Progenitor cell of endocrine pancreas (in vitro differentiated cells): ENCODE measurements around the gene ZKSCAN3. TPM values are rescaled to one million over a fixed set of nuclear protein-coding genes. Genes with fewer than 3 reads are reported as not detected.

Source experiments
- DNase-seq: peaks from one replicate; pipeline ENCODE4 v3.0.0; 2021; ENCODE audit warnings: low spot score; ENCODE audit not compliant: unreplicated experiment
- H3K27ac Mint-ChIP-seq: 2 replicates; pipeline ENCODE4 v1.8.0; 2021; ENCODE audit warnings: mild to moderate bottlenecking, moderate library complexity, mixed read lengths
- H3K27me3 Mint-ChIP-seq: 2 replicates; pipeline ENCODE4 v1.8.0; 2021; ENCODE audit warnings: mixed read lengths
- H3K36me3 Mint-ChIP-seq: 2 replicates; pipeline ENCODE4 v1.8.0; 2022; ENCODE audit warnings: mixed read lengths; ENCODE audit not compliant: insufficient read depth
- H3K4me1 Mint-ChIP-seq: 2 replicates; pipeline ENCODE4 v1.8.0; 2021; ENCODE audit warnings: low read depth, mixed read lengths
- H3K4me3 Mint-ChIP-seq: 2 replicates; pipeline ENCODE4 v1.8.0; 2021; ENCODE audit warnings: low read depth, mild to moderate bottlenecking, moderate library complexity, mixed read lengths
- H3K9me3 Mint-ChIP-seq: 2 replicates; pipeline ENCODE4 v1.8.0; 2021; ENCODE audit warnings: low read depth, mixed read lengths
- total RNA-seq: library from RNA; stranded (reverse); gene quantifications from 2 replicates; pipeline ENCODE4 v1.2.1, GENCODE V29; 2021
- TF ChIP-seq, protein P1 (sequence below): fragments of 200-600 bp; sonication (generic); IDR thresholded peaks from one replicate; pipeline ENCODE4 v1.5.0; 2021; ENCODE audit warnings: antibody characterized with exemption, mild to moderate bottlenecking; ENCODE audit not compliant: unreplicated experiment

The ZKSCAN3 gene
- total RNA-seq, 1 donor from 2014 or later, result 19.7 TPM

DNA sequence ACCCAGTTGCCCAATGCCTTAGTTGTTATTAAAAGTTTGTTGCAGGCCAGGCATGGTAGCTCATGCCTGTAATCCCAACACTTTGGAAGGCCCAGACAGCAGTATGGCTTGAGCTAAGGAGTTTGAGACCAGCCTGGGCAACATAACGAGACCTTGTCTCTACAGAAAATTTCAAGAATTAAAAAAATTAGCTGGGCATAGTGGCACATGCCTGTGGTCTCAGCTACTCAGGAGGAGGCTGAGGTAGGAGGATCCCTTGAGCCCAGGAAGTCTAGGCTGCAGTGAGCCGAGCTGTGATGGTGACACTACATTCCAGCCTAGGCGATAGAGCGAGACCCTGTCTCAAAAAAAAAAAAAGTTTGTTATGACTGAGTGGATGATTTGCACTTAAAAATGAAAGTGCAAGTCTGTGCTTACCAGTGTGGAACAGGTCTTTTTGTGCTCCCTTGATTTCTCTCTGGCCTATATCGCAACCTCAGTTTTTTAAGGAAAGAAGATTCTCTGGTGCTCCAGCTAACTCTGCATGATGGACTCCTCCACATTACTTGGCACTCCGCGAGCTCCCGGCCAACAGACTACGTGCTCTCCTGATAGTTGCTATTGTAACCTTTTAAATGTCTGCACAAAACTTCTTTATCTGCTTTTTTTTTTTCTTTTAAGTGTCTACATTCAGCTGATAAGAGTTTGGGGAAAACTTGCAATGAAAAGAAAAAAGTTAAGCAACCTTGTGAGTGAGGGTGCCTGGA is 22.1 kb downstream of the ZKSCAN3 start:
- no peaks in the 10 kb centered on the region for H3K27me3 Mint-ChIP-seq
- no peaks in the 10 kb centered on the region for H3K9me3 Mint-ChIP-seq
- H3K36me3 Mint-ChIP-seq, result peaks cover 9% of the 10 kb centered on the region
- H3K27ac Mint-ChIP-seq, result peak overlapping the region; percentile 64
- DNase-seq, result no peak
- TF ChIP-seq, protein P1, sequence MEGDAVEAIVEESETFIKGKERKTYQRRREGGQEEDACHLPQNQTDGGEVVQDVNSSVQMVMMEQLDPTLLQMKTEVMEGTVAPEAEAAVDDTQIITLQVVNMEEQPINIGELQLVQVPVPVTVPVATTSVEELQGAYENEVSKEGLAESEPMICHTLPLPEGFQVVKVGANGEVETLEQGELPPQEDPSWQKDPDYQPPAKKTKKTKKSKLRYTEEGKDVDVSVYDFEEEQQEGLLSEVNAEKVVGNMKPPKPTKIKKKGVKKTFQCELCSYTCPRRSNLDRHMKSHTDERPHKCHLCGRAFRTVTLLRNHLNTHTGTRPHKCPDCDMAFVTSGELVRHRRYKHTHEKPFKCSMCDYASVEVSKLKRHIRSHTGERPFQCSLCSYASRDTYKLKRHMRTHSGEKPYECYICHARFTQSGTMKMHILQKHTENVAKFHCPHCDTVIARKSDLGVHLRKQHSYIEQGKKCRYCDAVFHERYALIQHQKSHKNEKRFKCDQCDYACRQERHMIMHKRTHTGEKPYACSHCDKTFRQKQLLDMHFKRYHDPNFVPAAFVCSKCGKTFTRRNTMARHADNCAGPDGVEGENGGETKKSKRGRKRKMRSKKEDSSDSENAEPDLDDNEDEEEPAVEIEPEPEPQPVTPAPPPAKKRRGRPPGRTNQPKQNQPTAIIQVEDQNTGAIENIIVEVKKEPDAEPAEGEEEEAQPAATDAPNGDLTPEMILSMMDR, result no peak
- peaks cover 4% of the 10 kb centered on the region for H3K4me1 Mint-ChIP-seq
- H3K4me3 Mint-ChIP-seq, result no peak overlapping the region

DNA sequence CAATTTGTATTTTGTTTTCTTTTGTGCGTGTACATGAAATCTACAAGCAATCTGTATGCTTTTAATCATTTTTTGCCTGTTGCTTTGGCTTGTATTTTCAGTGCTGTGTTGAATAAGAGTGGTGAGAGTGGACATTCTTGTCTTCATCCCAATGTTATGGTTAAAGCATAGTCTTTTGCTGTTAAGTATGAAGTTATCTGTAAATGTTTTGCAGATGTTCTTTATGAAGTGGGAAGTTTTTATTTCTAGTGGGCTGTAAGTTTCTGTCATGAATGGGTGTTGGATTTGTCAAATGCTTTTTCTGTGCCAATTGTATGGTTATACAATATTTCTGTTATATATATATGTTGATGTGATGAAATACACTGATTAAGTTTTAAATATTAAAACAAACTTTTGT is 24.2 kb downstream of the ZKSCAN3 start:
- H3K9me3 Mint-ChIP-seq, result no peaks in the 10 kb centered on the region
- no peaks in the 10 kb centered on the region for H3K27me3 Mint-ChIP-seq
- no peak overlapping the region for H3K27ac Mint-ChIP-seq
- DNase-seq, result no peak
- H3K4me3 Mint-ChIP-seq, result no peak overlapping the region
- H3K4me1 Mint-ChIP-seq, result peaks cover 4% of the 10 kb centered on the region
- peaks cover 10% of the 10 kb centered on the region for H3K36me3 Mint-ChIP-seq
- TF ChIP-seq, protein P1, result no peak

DNA sequence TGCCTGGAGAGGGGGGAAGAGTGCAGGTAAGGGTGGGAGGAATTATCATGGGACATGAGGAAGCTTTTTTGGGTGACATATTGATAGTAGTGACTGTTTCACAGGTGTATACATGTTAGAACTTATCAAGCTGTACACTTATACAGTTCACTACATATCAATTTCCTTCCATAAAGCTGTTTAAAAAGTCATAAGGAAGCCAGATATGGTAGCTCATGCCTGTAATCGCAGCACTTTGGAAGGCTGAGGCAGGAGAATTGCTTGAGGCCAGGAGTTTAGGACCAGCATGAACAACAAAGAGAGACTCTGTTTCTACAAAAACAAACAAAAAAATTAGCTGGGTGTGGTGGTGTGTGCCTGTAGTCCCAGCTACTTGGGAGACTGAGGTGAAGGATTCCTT is 28.1 kb downstream of the ZKSCAN3 start:
- H3K27ac Mint-ChIP-seq, result peak overlapping the region; percentile 37
- peaks cover 22% of the 10 kb centered on the region for H3K4me1 Mint-ChIP-seq
- no peaks in the 10 kb centered on the region for H3K9me3 Mint-ChIP-seq
- H3K4me3 Mint-ChIP-seq, result no peak overlapping the region
- H3K27me3 Mint-ChIP-seq, result no peaks in the 10 kb centered on the region
- TF ChIP-seq, protein P1, result no peak
- peaks cover 30% of the 10 kb centered on the region for H3K36me3 Mint-ChIP-seq
- DNase-seq, result no peak

DNA sequence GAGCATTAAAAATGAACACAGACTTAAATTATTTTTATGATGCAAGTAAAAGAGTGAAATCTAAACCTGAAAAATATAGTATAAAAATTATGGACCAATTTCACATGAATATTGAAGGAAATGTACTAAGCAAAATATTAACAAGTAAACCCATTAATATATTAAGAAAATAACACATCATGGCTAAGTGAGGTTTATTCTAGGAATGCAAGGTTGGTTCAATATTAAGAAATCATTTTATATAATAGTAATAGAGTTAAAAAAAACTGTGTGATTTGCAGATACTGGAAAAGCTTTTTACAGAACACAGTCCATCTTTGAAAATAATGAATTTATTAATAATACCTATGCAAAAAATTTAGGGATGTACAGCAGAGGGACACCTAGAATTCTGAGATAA is 28.9 kb downstream of the ZKSCAN3 start:
- Mint-ChIP-seq H3K27ac (no peak overlapping the region), H3K4me3 (no peak overlapping the region), H3K36me3 (peaks cover 30% of the 10 kb centered on the region), H3K9me3 (no peaks in the 10 kb centered on the region), H3K4me1 (peaks cover 27% of the 10 kb centered on the region), H3K27me3 (no peaks in the 10 kb centered on the region)
- TF ChIP-seq, protein P1, result no peak
- no peak for DNase-seq

DNA sequence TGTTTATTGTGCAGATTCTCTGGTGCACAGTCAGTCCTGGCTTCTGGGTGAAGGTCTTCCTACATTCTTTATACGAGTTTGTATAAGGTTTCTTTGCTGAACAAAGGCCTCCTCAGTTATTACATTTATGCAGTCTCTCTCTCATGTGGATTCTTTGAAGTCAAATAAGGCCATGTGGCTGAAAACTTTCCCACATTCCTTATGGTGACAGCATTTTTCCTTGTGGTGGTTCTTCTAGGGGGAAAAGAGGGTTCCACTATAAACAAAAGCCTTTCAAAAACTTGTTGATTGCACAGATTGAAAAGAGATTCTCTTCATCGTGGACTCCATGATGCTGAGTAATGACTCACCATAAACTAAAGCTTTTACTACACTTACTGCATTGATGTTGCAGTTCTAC is 30.6 kb downstream of the ZKSCAN3 start:
- Mint-ChIP-seq H3K27me3 (no peaks in the 10 kb centered on the region), H3K4me3 (no peak overlapping the region), H3K27ac (no peak overlapping the region), H3K9me3 (no peaks in the 10 kb centered on the region), H3K36me3 (peaks cover 31% of the 10 kb centered on the region), H3K4me1 (peaks cover 29% of the 10 kb centered on the region)
- TF ChIP-seq, protein P1, result no peak
- DNase-seq, result no peak
